Lower leg skin (tissue), 3 donors: ENCODE results near the gene OTOGL.

Experiments used
- POLR2A ChIP-seq, 2 donors: fragments of 450-650 bp; IDR thresholded peaks; one replicate each; pipeline ENCODE4 v1.6.1; 2016 to 2017; ENCODE audit warnings: antibody characterized with exemption in 2 of 2, mild to moderate bottlenecking in 1 of 2, moderate library complexity in 1 of 2
- TF ChIP-seq, protein P1 (sequence below), 3 donors: fragments of 450-650 bp; IDR thresholded peaks; one replicate each; pipeline ENCODE4 v1.5.1; 2016; ENCODE audit warnings: antibody characterized with exemption in 3 of 3, mild to moderate bottlenecking in 3 of 3, moderate library complexity in 2 of 3

DNA sequence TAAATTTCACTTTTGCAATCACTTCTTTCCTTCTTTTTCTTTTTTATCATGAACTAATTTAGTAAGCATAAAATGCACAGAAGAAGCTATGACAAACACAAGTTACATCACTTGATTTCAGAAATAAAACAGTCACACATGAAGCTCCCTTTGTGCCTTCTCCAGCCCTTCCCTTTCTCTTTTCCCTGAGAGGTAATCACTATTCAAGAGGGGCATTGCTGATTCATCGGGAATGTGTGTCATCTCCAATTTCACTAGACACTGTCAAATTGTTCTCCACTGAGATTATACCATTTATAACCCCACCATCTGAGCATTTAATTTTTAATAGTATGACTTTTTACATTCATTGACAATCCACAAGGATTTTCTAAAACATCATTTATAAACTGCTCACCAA is 253.1 kb downstream of the OTOGL start:
- TF ChIP-seq, protein P1, sequence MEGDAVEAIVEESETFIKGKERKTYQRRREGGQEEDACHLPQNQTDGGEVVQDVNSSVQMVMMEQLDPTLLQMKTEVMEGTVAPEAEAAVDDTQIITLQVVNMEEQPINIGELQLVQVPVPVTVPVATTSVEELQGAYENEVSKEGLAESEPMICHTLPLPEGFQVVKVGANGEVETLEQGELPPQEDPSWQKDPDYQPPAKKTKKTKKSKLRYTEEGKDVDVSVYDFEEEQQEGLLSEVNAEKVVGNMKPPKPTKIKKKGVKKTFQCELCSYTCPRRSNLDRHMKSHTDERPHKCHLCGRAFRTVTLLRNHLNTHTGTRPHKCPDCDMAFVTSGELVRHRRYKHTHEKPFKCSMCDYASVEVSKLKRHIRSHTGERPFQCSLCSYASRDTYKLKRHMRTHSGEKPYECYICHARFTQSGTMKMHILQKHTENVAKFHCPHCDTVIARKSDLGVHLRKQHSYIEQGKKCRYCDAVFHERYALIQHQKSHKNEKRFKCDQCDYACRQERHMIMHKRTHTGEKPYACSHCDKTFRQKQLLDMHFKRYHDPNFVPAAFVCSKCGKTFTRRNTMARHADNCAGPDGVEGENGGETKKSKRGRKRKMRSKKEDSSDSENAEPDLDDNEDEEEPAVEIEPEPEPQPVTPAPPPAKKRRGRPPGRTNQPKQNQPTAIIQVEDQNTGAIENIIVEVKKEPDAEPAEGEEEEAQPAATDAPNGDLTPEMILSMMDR (IDR thresholded peaks at IDR 0.05): no peak
- TF ChIP-seq POLR2A (IDR thresholded peaks at IDR 0.05): no peak
